Central memory CD8-positive, alpha-beta T cell (primary cell): ENCODE data around the gene GUCY2D.

Experiments
- ATAC-seq: fragments of 150-1000 bp; cut with Tn5 transposase; replicated peaks from 2 replicates; pipeline ENCODE4 v1.10.0; 2022; ENCODE audit warnings: mild to moderate bottlenecking, moderate FRiP score, moderate number of reproducible peaks; ENCODE audit not compliant: poor library complexity, severe bottlenecking; ENCODE audit errors: extremely low read depth
- DNase-seq, 2 donors: peaks; one replicate each; pipeline ENCODE4 v3.0.0; 2021; ENCODE audit warnings: low spot score in 2 of 2
- H3K27ac Mint-ChIP-seq: one replicate; pipeline ENCODE4 v1.8.0; 2022; ENCODE audit warnings: low read depth, mild to moderate bottlenecking, moderate library complexity, mixed read lengths
- H3K27me3 Mint-ChIP-seq: one replicate; pipeline ENCODE4 v1.8.0; 2022; ENCODE audit warnings: mixed read lengths
- H3K36me3 Mint-ChIP-seq: one replicate; pipeline ENCODE4 v1.8.0; 2022; ENCODE audit warnings: mild to moderate bottlenecking, moderate library complexity, mixed read lengths; ENCODE audit not compliant: insufficient read depth
- H3K4me1 Mint-ChIP-seq: one replicate; pipeline ENCODE4 v1.8.0; 2022; ENCODE audit warnings: mixed read lengths
- H3K4me3 Mint-ChIP-seq: one replicate; pipeline ENCODE4 v1.8.0; 2022; ENCODE audit warnings: mild to moderate bottlenecking, moderate library complexity, mixed read lengths
- H3K9me3 Mint-ChIP-seq: one replicate; pipeline ENCODE4 v1.8.0; 2022; ENCODE audit warnings: mixed read lengths

GUCY2D gene

DNA sequence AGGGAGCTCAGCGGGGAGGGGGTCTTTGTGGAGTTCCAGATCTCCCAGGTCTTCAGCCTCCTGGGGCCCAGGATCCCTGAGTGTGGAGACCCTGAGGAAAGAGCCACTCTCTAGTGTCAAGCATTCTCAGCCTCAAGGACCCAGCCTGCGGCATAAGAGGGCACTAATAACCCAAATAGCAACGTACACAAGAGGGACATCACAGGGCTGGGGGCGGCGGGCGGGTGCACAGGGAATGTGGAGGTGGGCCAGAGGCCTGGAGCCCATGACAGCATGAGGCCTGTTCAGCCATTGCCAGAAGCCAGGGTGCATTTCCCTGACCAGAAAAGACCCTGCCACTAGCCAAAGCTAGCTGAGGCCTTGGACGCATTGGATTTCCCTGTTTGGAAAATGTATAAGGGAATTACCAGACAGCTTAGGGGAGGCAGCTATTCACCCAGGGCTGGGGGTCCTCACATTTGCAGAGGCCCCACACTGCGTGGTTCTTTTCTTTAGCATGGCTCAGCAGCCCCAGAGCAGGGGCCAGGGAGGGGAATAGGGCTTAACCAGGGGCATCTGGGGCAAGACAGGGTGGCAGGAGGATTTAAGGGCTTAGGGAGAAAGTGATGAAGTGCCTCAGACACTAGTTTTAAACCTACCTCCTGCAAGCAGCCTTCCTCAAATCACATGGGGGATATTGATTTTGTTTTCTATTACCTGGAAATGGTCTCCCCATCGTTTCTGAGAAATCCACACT is 22.9 kb downstream of the GUCY2D start:
- H3K9me3 Mint-ChIP-seq = no peaks in the 10 kb centered on the region
- ATAC-seq = no peak
- no peaks in the 10 kb centered on the region for H3K4me1 Mint-ChIP-seq
- H3K36me3 Mint-ChIP-seq = no peaks in the 10 kb centered on the region
- H3K4me3 Mint-ChIP-seq = no peak overlapping the region
- peaks cover 85% of the 10 kb centered on the region for H3K27me3 Mint-ChIP-seq
- DNase-seq = no peak
- no peak overlapping the region for H3K27ac Mint-ChIP-seq

DNA sequence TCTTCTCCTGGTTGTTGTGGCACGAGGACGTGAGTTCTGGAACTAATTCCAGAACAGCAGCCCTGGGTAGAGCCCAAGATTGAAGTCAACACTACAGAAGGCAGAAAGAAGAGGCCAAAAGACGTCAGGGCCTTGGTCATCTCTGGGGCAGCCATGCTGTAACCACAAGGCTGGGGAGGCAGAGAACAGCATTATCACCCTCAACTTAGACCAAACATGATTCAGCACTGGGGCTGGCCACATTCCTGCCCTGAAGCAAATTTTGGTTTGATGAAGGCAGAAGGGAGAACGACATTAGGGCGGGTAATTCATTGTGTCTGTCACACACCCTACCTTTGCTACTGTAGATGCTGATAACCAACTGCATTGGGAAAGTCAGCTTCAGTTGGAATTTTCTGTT is 26.7 kb downstream of the GUCY2D start:
- H3K9me3 Mint-ChIP-seq = no peaks in the 10 kb centered on the region
- H3K4me3 Mint-ChIP-seq = no peak overlapping the region
- H3K36me3 Mint-ChIP-seq = no peaks in the 10 kb centered on the region
- ATAC-seq (no peak), DNase-seq (no peak)
- no peaks in the 10 kb centered on the region for H3K4me1 Mint-ChIP-seq
- no peak overlapping the region for H3K27ac Mint-ChIP-seq
- peaks cover 94% of the 10 kb centered on the region for H3K27me3 Mint-ChIP-seq

DNA sequence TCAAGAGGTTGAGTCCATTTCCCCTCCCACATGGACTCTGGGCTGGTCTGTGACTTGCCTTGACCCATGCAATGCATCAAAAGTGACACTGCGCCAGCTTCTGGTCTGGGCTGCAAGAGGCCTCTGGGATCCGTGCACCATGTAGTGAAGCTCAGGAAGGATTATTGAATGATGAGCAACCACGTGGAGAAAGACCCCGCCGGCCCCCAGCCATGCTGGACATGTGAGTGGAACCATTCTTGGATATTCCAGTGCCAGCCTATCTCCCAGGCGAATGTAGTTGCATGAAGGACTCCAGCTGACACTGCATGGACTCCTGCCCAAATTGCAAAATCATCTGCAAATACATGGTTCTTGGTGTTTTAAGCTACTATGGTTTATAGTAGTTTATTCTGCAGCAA is 28.8 kb downstream of the GUCY2D start:
- Mint-ChIP-seq H3K4me1 (no peaks in the 10 kb centered on the region), H3K27me3 (peaks cover 73% of the 10 kb centered on the region)

DNA sequence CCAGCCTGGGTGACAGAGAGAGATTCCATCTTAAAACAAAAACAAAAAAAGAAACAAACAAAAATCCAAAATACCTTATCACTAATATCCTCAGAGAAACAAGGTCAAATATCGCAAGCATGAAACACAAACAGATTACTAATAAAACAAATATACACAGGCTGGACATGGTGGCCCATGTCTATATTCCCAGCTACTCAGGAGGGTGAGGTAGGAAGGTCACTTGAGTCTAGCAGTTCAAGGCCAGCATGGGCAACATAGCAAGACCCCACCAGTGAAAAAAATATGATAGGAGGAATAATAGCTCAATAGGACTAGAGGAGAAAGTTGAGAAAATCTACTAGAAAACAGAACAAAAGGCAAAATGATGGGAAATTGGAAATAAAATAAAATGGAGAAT is 29.5 kb downstream of the GUCY2D start:
- no peak overlapping the region for H3K27ac Mint-ChIP-seq
- H3K4me1 Mint-ChIP-seq = no peaks in the 10 kb centered on the region
- H3K4me3 Mint-ChIP-seq = no peak overlapping the region
- ATAC-seq (no peak), DNase-seq (no peak)
- no peaks in the 10 kb centered on the region for H3K9me3 Mint-ChIP-seq
- peaks cover 66% of the 10 kb centered on the region for H3K27me3 Mint-ChIP-seq
- H3K36me3 Mint-ChIP-seq = no peaks in the 10 kb centered on the region

More for the DNA sequence above, 28.8 kb downstream of the GUCY2D start:
- Mint-ChIP-seq H3K9me3 (no peaks in the 10 kb centered on the region), H3K4me3 (no peak overlapping the region), H3K36me3 (no peaks in the 10 kb centered on the region), H3K27ac (no peak overlapping the region)
- no peak for DNase-seq
- no peak for ATAC-seq

GRCh38 chr17:8032442-8032841 is 30.0 kb downstream of the GUCY2D start:
- Mint-ChIP-seq H3K9me3 (no peaks in the 10 kb centered on the region), H3K4me3 (no peak overlapping the region), H3K36me3 (no peaks in the 10 kb centered on the region), H3K4me1 (no peaks in the 10 kb centered on the region), H3K27ac (no peak overlapping the region), H3K27me3 (peaks cover 66% of the 10 kb centered on the region)
- no peak for DNase-seq
- no peak for ATAC-seq

DNA sequence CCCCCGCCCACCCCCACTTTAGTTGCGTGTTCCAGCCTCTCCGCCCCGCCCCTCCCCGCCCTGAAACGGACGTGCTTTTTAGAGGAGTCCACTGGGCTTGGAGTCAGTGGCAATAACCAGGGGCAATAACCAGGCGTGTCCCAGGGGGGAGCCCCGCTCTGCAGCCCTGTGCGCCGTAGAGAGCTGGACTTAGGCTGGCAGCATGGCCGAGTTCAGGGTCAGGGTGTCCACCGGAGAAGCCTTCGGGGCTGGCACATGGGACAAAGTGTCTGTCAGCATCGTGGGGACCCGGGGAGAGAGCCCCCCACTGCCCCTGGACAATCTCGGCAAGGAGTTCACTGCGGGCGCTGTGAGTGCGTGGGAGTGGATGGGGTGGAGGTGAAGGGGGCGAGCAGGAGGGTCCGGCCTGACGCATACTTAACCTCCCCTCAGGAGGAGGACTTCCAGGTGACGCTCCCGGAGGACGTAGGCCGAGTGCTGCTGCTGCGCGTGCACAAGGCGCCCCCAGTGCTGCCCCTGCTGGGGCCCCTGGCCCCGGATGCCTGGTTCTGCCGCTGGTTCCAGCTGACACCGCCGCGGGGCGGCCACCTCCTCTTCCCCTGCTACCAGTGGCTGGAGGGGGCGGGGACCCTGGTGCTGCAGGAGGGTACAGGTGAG is 36.7 kb downstream of the GUCY2D start, which contains the start of gene ALOX15B:
ALOX15B (plus strand) TSS at position 106 of the 657 bp plus-strand sequence; CDS start at position 203, 97 bp downstream.
- H3K4me3 Mint-ChIP-seq = no peak within 1 kb of the TSS
- H3K4me1 Mint-ChIP-seq = no peaks in the 10 kb centered on the region
- no peaks in the 10 kb centered on the region for H3K9me3 Mint-ChIP-seq
- DNase-seq = no peak
- H3K27me3 Mint-ChIP-seq = peaks cover 47% of the 10 kb centered on the region
- no peaks in the 10 kb centered on the region for H3K36me3 Mint-ChIP-seq
- no peak within 1 kb of the TSS for H3K27ac Mint-ChIP-seq
- no peak for ATAC-seq

GRCh38 chr17:8039611-8040168 is 37.3 kb downstream of the GUCY2D start:
- no peaks in the 10 kb centered on the region for H3K36me3 Mint-ChIP-seq
- no peak overlapping the region for H3K4me3 Mint-ChIP-seq
- no peaks in the 10 kb centered on the region for H3K4me1 Mint-ChIP-seq
- DNase-seq = no peak
- ATAC-seq = no peak
- H3K27ac Mint-ChIP-seq = no peak overlapping the region
- H3K27me3 Mint-ChIP-seq = peaks cover 48% of the 10 kb centered on the region
- H3K9me3 Mint-ChIP-seq = no peaks in the 10 kb centered on the region

DNA sequence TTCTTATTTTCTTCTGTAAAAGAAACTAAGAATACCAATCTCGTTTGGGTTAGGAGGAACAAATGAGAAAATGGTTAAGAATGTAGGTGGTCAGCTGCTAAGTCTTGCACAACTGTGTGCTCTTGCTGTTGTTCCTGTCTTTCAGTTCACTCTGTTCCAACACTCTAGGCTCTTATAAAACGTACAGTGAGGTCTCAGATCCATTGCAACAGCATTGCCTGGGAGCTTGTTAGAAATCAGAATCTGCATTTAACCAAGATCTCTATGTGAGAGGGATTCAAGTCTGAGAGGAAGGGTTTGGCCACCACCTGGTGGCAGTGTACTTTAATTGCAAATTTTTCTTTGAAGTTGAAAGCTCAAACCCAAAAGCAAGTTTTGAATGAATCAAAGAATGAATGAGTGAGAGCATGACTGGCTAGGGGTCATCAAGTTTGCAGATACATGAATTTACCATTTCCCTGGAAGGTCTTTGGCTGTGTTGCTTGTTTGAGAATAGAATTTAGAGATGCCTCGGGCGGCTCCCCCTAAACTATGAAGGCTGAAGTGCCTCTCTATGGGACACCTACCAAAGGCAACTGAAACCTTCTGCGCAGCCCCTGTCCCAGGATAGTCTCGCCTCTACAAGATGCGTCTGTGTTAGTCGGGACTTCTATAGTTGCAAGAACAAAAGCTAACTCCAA is 39.0 kb downstream of the GUCY2D start:
- DNase-seq (no peak), ATAC-seq (no peak)
- H3K27ac Mint-ChIP-seq = no peak overlapping the region
- H3K27me3 Mint-ChIP-seq = peaks cover 59% of the 10 kb centered on the region
- no peaks in the 10 kb centered on the region for H3K36me3 Mint-ChIP-seq
- no peak overlapping the region for H3K4me3 Mint-ChIP-seq
- H3K9me3 Mint-ChIP-seq = no peaks in the 10 kb centered on the region
- H3K4me1 Mint-ChIP-seq = no peaks in the 10 kb centered on the region

- Mint-ChIP-seq H3K4me3 (no peak overlapping the region), H3K4me1 (no peaks in the 10 kb centered on the region), H3K9me3 (no peaks in the 10 kb centered on the region), H3K27ac (no peak overlapping the region), H3K36me3 (no peaks in the 10 kb centered on the region), H3K27me3 (peaks cover 65% of the 10 kb centered on the region)
- ATAC-seq (no peak), DNase-seq (no peak)
These were observed 39.6 kb downstream of the GUCY2D start for GRCh38 chr17:8041979-8042378.

- no peak overlapping the region for H3K4me3 Mint-ChIP-seq
- DNase-seq (no peak), ATAC-seq (no peak)
- H3K9me3 Mint-ChIP-seq = no peaks in the 10 kb centered on the region
- H3K27ac Mint-ChIP-seq = no peak overlapping the region
- H3K27me3 Mint-ChIP-seq = peaks cover 43% of the 10 kb centered on the region
- H3K4me1 Mint-ChIP-seq = no peaks in the 10 kb centered on the region
- no peaks in the 10 kb centered on the region for H3K36me3 Mint-ChIP-seq
These were observed 42.7 kb downstream of the GUCY2D start for GRCh38 chr17:8044819-8045810.

DNA sequence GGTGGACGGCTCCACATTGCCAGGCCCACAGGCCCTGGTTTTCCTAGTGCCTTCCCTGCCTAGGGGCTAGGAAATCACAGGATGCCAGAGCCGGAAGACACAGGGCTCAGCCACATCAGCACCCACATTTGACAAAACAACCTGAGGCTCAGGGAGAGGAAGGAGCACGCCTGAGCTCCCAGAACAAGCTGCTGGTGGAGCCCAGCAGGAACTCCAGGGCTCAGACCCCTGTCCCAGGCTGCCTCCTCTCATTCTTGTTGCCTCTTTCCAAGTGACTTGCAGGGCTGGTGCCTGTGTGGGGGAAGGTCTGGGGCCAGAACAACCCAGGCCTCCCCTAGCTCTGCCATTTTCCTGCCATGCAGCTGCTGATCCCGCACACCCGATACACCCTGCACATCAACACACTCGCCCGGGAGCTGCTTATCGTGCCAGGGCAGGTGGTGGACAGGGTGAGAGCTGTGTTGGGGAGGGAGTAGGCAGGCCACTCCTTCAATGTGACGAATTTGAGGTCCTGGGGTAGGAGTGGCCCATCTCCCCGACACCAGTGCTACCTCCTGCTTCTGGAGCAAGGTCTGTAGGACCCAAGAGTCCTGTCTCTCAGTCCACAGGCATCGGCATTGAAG is 44.0 kb downstream of the GUCY2D start:
- no peaks in the 10 kb centered on the region for H3K4me1 Mint-ChIP-seq
- ATAC-seq (no peak), DNase-seq (no peak)
- H3K36me3 Mint-ChIP-seq = no peaks in the 10 kb centered on the region
- no peak overlapping the region for H3K27ac Mint-ChIP-seq
- no peaks in the 10 kb centered on the region for H3K9me3 Mint-ChIP-seq
- peaks cover 35% of the 10 kb centered on the region for H3K27me3 Mint-ChIP-seq
- H3K4me3 Mint-ChIP-seq = no peak overlapping the region
